HEK293T (cell line): ENCODE measurements around the gene RBM20.

Experiments used
- CTCF ChIA-PET: fragments of 350-600 bp; formaldehyde crosslinking; extraction: SDS; loops from one replicate; lab custom pipeline; 2021; ENCODE audit warnings: antibody characterized with exemption, inconsistent platforms; lab: Yijun Ruan, JAX
- POLR2A ChIA-PET: fragments of 350-600 bp; formaldehyde crosslinking; extraction: SDS; loops from one replicate; lab custom pipeline; 2020; ENCODE audit warnings: antibody characterized with exemption, inconsistent platforms; lab: Yijun Ruan, JAX
- DNase-seq: peaks from one replicate; pipeline ENCODE4 v3.0.0; 2012; ENCODE audit warnings: mixed read lengths; ENCODE audit errors: extremely low spot score
- ARNT ChIP-seq: fragments of 450-650 bp; IDR thresholded peaks from 2 replicates; pipeline ENCODE4 v1.6.1; 2017; ENCODE audit warnings: mild to moderate bottlenecking
- BHLHE40 ChIP-seq: fragments of 450-650 bp; IDR thresholded peaks from 2 replicates; pipeline ENCODE4 v1.6.1; 2016; ENCODE audit warnings: mild to moderate bottlenecking, moderate library complexity, borderline replicate concordance
- CTBP1 ChIP-seq: fragments of 450-650 bp; IDR thresholded peaks from 2 replicates; pipeline ENCODE4 v1.6.1; 2016; ENCODE audit warnings: borderline replicate concordance
- ELF4 ChIP-seq: fragments of 450-650 bp; IDR thresholded peaks from 2 replicates; pipeline ENCODE4 v1.6.1; 2017; ENCODE audit warnings: antibody characterized with exemption
- FOXA1 ChIP-seq: fragments of 450-650 bp; IDR thresholded peaks from 2 replicates; pipeline ENCODE4 v1.6.1; 2016; ENCODE audit warnings: mild to moderate bottlenecking
- FOXK2 ChIP-seq: fragments of 450-650 bp; IDR thresholded peaks from 2 replicates; pipeline ENCODE4 v1.6.1; 2016; ENCODE audit warnings: mild to moderate bottlenecking
- FOXM1 ChIP-seq: fragments of 450-650 bp; IDR thresholded peaks from 2 replicates; pipeline ENCODE4 v1.6.1; 2017; ENCODE audit warnings: mild to moderate bottlenecking, borderline replicate concordance
- HDGF ChIP-seq: fragments of 450-650 bp; IDR thresholded peaks from 2 replicates; pipeline ENCODE4 v1.6.1; 2017; ENCODE audit warnings: antibody characterized with exemption, borderline replicate concordance
- L3MBTL2 ChIP-seq: fragments of 450-650 bp; conservative IDR thresholded peaks from 2 replicates; pipeline ENCODE4 v1.6.1; 2016; ENCODE audit warnings: mild to moderate bottlenecking
- LEF1 ChIP-seq: fragments of 450-650 bp; IDR thresholded peaks from 2 replicates; pipeline ENCODE4 v1.6.1; 2017; ENCODE audit warnings: mild to moderate bottlenecking, borderline replicate concordance
- NFRKB ChIP-seq: fragments of 450-650 bp; IDR thresholded peaks from 2 replicates; pipeline ENCODE4 v1.6.1; 2016; ENCODE audit warnings: mild to moderate bottlenecking, moderate library complexity
- PKNOX1 ChIP-seq: fragments of 450-650 bp; IDR thresholded peaks from 2 replicates; pipeline ENCODE4 v1.6.1; 2016
- SP1 ChIP-seq: fragments of 450-650 bp; IDR thresholded peaks from 2 replicates; pipeline ENCODE4 v1.6.1; 2017
- SUZ12 ChIP-seq: fragments of 450-650 bp; IDR thresholded peaks from 2 replicates; pipeline ENCODE4 v1.6.1; 2016; ENCODE audit warnings: mild to moderate bottlenecking
- TARDBP ChIP-seq: fragments of 450-650 bp; IDR thresholded peaks from 2 replicates; pipeline ENCODE4 v1.6.1; 2016
- ZNF384 ChIP-seq: fragments of 450-650 bp; IDR thresholded peaks from 2 replicates; pipeline ENCODE4 v1.6.1; 2016

Gene RBM20

DNA sequence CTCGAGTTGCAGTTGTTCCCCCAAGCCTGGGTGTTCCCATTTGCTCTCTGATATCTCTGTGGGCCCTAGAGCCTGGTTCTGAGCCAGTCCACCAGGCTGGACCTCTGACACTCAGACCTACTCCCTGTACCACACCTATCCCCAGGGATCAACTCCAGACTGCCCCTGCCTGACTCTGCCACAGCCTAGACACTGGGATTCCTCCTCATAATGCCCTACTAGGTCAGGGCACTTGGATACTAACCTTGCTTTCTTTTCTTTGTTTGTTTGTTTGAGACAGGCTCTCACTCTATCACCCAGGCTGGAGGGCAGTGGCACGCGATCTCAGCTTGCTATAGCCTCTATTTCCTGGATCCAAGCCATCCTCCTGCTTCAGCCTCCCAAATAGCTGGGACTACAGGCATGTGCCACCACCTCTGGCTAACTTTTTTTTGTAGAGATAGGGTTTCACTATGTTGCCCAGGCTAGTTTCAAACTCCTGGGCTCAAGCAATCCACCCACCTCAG is 196.8 kb downstream of the RBM20 start:
- ChIA-PET POLR2A (no interaction called here), CTCF (no interaction called here)
- DNase-seq = no peak
- TF ChIP-seq ARNT (no peak), FOXM1 (no peak)

DNA sequence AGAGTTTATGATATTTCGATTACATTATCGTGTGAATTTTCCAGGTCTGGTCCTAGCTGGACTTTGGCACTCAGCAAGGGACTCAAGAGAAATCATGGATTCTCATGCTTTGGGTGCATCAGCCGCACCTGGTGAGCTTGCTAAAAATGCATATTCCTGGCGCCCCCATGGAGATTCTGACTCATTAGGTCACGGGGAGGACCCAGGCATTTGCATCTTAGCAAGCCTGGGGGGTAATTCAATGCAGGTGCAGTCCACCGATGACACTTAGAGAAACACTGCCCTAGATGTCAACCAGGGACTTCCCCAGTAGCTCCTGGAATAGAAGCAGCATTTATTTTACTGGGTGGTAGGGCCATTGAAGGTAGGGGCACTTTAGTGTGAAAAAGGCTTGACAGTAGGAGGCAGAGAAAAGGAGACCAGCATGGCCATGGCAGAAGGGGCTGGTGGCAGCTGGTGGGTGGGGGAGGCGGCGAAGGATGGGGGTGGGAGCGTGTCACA is 197.7 kb downstream of the RBM20 start:
- TF ChIP-seq FOXM1 (no peak), BHLHE40 (no peak), TARDBP (no peak), HDGF (no peak), L3MBTL2 (no peak), FOXA1 (no peak), NFRKB (no peak), ZNF384 (no peak), SP1 (no peak), FOXK2 (no peak), ELF4 (no peak), ARNT (no peak), CTBP1 (no peak), PKNOX1 (no peak), LEF1 (no peak), SUZ12 (no peak)

GRCh38 chr10:110842326-110842904 is 198.3 kb downstream of the RBM20 start:
- POLR2A ChIA-PET = interaction anchor here (1.2 kb wide), 1 partner anchor 29 kb away, joined by 4 read pairs; no protein-coding TSS in a partner anchor
- DNase-seq = no peak
- TF ChIP-seq FOXM1 (no peak), ELF4 (no peak), FOXA1 (no peak), LEF1 (no peak), NFRKB (no peak), SP1 (no peak), PKNOX1 (no peak), HDGF (no peak), L3MBTL2 (no peak), CTBP1 (no peak), ARNT (no peak), SUZ12 (no peak), FOXK2 (no peak), TARDBP (no peak), ZNF384 (no peak), BHLHE40 (no peak)
- CTCF ChIA-PET = interaction anchor here (0.6 to 1.0 kb wide), 2 partner anchors 22 to 23 kb away, joined by 3 to 8 read pairs; no protein-coding TSS in a partner anchor

More for the DNA sequence above, 197.7 kb downstream of the RBM20 start:
- DNase-seq = no peak
- CTCF ChIA-PET = interaction anchor here (0.6 kb wide), 1 partner anchor 21 kb away, joined by 3 read pairs; no protein-coding TSS in a partner anchor
- POLR2A ChIA-PET = no interaction called here

- ChIA-PET POLR2A (interaction anchor here (1.2 kb wide), 1 partner anchor 28 kb away, joined by 4 read pairs; no protein-coding TSS in a partner anchor), CTCF (interaction anchor here (1.0 kb wide), 1 partner anchor 23 kb away, joined by 8 read pairs; no protein-coding TSS in a partner anchor)
- no peak for DNase-seq
- TF ChIP-seq PKNOX1 (no peak), TARDBP (no peak), HDGF (no peak), SP1 (no peak), ELF4 (no peak), L3MBTL2 (no peak), SUZ12 (no peak), FOXA1 (no peak), NFRKB (no peak), CTBP1 (no peak)
Observed at GRCh38 chr10:110843031-110843430, 198.9 kb downstream of the RBM20 start.

DNA sequence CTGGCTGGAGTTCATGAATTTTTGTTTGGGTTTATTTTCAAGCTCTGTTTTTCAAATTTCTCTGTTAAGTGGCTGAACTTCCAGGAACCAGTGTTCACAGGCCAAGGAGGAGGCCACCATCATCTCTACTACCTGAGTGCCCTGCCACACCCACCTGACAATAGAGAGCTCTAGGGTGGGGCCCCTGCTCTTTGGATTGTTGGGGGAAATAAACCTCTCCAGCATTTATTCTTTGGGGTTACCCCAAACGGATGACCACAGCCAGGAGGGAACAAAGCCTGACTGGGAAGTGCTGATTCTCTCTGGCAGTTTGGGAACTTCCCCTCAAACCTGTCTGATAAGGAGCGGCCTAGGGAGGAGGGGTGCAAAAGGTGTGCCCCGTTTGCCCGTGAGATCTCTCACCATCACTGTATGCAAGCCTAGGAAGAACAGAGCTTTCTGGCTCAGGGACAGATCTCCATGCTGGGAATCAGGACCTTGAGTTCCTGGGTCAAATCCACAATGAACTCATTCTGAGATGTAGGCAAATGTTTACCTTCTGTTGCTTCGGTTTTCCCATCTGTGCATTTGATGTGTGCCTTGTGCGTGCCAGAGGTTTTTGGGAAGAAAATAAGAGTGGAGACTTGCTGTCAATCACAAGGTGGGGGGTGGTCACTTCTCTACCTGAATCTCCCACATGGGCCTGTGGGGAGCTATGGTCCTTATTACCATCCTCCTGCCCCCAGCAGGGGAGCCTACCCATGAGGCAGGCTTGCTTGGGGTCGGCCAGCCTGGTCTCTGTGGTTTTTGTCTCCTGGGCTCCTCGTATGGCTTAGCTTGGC is 199.9 kb downstream of the RBM20 start:
- no peak for TF ChIP-seq FOXM1
- TF ChIP-seq PKNOX1 = peak; percentile 37; the same call in 1 of the 2 replicates
- no peak for TF ChIP-seq ARNT
- TF ChIP-seq LEF1 = no peak
- no peak for TF ChIP-seq ELF4
- no peak for DNase-seq
- POLR2A ChIA-PET = interaction anchor here (0.7 to 1.2 kb wide), 2 partner anchors 27 to 28 kb away, joined by 3 to 4 read pairs; partner anchors contain the start of gene PDCD4
- CTCF ChIA-PET = no interaction called here
